Measurements from ENCODE around the gene SFXN4.
"Not testable (repeated sequence)": the region's sequence is repeated elsewhere in the genome, so short reads cannot be mapped to it uniquely, and the experiment has no call there.

SFXN4 gene

GRCh38 chr10:119139464-119140067 lies 25.9 kb downstream of the SFXN4 start:
- peak; percentile 12 to 41 for DNase-seq

DNA sequence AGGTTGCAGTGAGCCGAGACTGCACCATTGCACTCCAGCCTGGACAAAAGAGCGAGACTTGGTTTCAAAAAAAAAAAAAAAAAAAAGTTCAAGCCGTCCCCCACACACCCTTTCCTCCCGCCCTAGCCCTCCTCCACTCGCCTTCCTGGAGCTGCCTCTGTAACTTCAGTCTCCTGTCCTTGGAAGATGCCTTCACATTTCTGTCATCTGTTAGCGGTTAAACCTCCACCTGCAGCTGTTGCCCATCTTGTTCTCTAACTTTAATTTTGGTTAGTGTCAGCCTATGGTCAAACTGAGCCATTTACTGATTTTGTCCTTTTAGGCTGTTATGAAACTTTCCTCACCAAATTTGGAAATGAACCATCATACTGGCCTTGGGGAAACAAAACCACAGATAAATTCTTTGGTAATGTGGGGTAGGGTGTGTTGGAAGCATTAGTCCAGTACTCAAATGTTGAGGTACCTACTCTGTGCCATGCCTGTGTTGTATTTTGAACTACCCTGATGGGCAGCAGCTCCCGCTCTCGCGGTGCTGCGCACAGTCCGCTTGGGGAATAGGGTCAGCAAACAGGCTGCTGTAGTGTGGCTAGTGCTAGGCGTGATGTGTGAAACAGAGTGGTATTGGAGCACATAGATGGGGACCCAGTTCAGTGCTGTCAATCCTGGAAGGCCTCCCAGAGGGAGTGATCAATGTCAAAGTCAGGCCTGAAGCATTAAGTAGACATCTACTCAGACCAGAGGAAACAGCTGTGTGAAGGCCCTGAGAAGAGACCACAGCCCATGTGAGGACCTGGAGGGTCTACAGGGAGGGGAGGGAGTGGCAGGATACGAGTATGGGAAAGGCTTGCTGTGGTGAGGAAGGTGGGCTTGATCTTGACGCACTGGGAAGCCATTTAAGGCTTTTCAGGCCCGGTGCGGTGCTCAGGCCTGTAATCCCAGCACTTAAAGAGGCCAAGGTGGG lies 26.9 kb downstream of the SFXN4 start:
- DNase-seq = peak; percentile 55 to 73

- DNase-seq = not testable (repeated sequence)
These were observed 27.6 kb downstream of the SFXN4 start for GRCh38 chr10:119137878-119138277.

- DNase-seq = no peak
These were observed 29.4 kb downstream of the SFXN4 start for GRCh38 chr10:119136084-119136483.

- DNase-seq = peak; percentile 94 to 95
These were observed 30.0 kb downstream of the SFXN4 start for GRCh38 chr10:119135513-119135881.

DNA sequence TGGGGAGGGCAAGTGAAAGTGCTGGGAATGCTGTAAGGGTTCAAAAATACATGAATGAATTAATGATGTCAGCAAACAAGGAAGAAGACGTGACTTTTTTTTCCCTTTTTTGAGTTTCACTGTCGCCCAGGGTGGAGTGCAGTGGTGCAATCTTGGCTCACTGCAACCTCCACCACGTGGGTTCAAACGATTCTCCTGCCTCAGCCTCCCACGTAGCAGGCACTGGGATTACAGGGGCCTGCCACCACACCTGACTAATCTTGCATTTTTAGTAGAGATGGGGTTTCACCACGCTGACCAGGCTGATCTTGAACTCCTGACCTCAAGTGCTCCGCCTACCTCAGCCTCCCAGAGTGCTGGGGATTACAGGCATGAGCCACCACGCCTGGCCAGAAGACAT lies 31.6 kb downstream of the SFXN4 start:
- no peak for DNase-seq

DNA sequence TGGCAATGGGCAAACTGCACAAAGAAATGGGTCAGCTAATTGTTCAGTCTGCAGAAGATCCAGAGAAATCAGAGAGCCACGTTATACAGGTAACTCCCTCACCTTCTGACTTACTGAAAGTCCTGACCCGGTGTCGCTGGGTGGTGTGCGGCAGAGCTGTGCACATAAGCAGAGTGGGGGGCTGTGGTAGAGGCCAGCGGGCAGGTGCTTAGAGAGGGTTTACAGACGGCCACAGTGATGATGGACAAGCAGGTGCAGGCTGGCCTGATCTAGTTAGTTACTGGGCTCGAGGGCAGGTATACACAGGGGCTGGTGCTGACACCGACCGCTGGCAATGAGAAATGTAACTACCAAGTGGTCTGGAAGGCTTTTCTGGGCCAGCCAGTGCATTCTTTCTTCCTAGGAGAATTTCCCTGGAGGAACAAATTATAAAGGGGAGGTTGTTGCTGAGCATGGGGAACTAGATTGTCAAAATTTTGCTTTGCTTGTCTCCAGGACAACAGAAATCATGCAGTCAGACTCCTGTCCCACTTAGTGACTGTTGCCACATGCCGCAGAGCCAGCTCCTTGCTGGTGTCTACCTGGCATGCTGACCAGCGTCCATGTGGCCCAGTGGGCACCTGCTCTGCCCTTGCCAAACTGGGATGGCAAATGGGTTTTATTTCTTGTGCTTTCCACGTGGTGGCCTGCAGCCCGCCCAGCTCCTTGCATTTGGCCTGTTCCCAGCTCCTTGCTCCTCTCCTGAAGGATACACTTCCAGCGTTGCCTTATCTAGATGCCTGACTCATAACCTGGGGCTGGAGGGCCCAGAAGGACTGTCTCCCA lies 32.8 kb downstream of the SFXN4 start:
- no peak for DNase-seq

GRCh38 chr10:119131512-119132240 lies 33.8 kb downstream of the SFXN4 start:
- peak; percentile 98 to 99 for DNase-seq

DNA sequence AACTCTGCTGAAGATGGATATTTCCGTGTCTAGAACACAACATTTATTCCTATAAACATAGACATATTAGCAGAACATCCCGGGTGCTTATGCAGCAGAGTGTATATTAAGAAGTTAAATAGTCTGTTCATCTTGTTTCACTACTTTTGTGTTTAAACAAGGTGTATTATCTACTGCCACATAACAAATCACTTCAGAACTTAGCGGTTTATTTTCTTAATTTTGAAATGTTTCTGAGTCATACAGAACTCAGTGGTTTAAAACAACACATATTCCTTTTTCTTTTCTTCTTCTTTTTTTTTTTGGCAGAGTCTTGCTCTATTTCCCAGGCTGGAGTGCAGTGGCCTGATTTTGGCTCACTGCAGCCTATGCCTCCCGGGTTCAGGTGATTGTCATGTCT lies 35.8 kb downstream of the SFXN4 start:
- DNase-seq = no peak

DNA sequence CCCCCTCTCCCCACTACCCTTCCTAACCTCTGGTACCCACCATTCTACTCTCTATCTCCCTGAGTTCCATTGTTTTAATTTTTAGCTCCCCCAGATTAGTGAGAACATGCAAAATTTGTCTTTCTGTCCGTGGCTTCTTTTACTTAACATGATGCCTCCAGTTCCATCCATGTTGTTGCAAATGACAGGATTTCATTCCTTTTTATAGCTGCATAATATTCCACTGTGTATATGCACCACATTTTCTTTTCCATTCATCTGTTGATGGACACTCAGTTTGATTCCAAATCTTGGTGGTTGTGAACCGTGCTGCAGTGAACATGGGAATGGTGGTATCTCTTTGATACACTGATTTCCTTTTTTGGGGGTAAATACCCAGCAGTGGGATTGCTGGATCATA lies 39.6 kb downstream of the SFXN4 start:
- no peak for DNase-seq

- DNase-seq = no peak
These were observed 44.6 kb downstream of the SFXN4 start for GRCh38 chr10:119120875-119121274.

GRCh38 chr10:119120413-119120867 lies 45.1 kb downstream of the SFXN4 start:
- no peak for DNase-seq

DNA sequence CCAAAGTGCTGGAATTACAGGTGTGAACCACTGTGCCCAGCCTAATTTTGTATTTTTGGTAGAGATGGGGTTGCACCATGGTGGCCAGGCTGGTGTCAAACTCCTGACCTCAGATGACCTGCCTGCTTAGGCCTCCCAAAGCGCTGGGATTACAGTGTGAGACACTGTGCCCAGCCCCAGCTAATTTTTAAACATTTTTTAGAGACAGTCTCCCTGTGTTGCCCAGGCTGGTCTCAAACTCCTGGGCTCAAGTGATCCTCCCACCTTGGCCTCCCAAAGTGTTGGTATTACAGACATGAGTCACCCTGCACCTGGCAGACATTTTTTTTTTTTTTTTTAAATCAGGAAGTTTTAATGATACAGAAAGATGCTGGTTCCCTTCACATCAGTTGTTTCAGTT lies 46.1 kb downstream of the SFXN4 start:
- DNase-seq = no peak

DNA sequence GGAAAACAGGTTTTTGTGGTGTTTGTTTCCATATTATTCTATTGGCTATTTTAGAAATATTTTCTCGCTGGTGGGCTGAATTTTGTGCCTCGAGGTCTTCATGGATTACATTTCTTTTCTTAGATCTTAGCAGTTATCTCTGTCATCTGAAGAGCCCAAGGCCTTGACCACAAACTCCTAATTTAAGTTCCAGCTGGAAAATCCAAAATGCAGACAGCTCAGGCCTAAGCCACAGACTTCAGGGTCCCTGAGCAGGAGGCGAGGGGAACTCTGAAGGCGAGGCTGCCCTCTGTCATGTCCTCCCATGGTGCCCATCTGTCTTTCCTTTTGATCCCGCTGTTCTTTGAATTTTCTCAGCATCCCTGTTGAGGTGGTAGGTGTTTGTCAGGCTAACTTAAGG lies 47.3 kb downstream of the SFXN4 start:
- DNase-seq = no peak

- no peak for DNase-seq
These were observed 49.1 kb downstream of the SFXN4 start for GRCh38 chr10:119116326-119116951.

DNA sequence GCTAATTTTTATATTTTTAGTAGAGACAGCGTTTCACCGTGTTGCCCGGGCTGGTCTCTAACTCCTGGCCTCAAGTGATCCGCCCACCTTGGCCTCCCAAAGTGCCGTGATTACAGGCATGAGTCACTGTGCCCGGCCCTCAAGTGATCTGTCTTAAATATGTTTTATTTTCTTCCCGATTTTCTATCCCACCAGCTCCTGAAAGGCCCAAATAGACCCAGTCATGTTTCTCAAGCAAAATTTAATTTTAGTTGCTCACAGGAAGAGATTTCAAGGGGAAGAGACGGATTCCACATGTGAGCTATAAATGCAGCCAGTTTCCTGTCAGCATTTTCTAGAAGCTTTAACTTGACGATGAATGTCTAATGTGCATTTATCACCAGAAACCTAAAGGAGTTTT lies 49.6 kb downstream of the SFXN4 start:
- no peak for DNase-seq

GRCh38 chr10:119113751-119114732 lies 51.5 kb downstream of the SFXN4 start:
- DNase-seq = peak; percentile 85 to 89

DNA sequence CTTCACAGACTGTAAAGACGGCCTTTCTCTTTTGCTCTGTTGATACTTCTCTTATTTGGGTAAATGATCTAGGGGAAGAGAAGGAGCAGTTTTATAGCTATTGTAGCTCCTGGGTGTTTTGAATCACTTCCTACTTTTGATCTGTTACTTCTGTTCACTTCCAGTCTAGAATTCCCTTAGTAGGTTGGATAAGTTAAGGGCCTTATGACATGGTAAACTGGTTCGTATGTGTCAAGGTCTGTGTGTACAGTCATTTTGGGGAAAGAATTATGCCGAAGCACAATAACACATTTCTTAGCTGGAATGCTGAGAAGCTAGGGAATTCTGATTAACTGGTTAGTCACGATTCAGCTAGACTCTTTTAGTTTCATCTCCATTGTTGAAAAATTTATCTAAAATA lies 53.5 kb downstream of the SFXN4 start:
- DNase-seq = peak; percentile 13 to 34

- not testable (repeated sequence) for DNase-seq
These were observed 57.7 kb downstream of the SFXN4 start for GRCh38 chr10:119107771-119108170.

DNA sequence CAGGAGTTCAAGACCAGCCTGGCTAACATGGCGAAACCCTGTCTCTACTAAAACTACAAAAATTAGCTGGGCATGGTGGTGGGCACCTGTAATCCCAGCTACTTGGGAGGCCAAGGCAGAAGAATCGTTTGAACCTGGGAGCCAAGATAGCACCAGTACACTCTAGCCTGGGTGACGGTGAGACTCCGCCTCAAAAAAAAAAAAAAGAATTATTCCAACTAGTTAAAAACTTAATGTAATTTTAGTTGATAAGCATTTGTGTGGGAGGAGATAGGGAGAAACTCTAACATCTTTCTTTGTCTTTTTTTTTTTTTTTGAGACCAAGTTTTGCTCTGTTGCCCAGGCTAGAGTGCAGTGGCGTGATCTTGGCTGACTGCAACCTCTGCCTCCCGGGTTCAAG lies 58.4 kb downstream of the SFXN4 start:
- not testable (repeated sequence) for DNase-seq

GRCh38 chr10:119105899-119106298 lies 59.6 kb downstream of the SFXN4 start:
- DNase-seq = not testable (repeated sequence)

Measured in AML-193 (cell line).